Stimulated activated CD4-positive, alpha-beta T cell treated with anti-CD3 and anti-CD28 coated beads, Interleukin-4, amount 100 ng/mL, for 4 hours (primary cell): Measurements from ENCODE around the gene PYDC1.
"Not testable (repeated sequence)": the region's sequence is repeated elsewhere in the genome, so short reads cannot be mapped to it uniquely, and the experiment has no call there.

Experiments used
- DNase-seq, 2 experiments: peaks; one replicate each; pipeline ENCODE4 v3.0.0-alpha.2; 2020

The PYDC1 gene

DNA sequence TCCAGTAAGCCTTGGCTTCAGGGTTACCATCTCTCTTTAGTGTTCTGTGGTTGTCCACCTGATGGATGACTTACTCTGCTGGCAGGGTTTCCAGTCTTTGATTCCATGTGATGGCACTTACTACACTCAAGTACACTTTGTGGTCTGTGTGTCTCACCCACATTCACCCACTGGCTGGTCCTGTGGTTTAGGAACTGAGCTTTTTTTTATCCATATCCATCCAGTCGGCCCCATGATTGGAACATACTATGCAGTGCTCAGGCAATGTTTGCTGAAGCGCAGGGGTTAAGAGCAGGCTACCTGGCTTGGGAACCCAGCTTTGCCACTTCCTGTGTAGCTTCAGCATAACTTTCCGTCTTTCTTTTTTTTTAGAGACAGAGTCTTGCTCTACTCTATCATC, 39.8 kb downstream of the PYDC1 start:
- DNase-seq, result peak in 1 of 2 experiments; percentile 44

GRCh38 chr16:31170048-31170447, 46.9 kb downstream of the PYDC1 start:
- DNase-seq, result not testable (repeated sequence)

GRCh38 chr16:31168848-31169247, 48.1 kb downstream of the PYDC1 start:
- DNase-seq, result no peak

DNA sequence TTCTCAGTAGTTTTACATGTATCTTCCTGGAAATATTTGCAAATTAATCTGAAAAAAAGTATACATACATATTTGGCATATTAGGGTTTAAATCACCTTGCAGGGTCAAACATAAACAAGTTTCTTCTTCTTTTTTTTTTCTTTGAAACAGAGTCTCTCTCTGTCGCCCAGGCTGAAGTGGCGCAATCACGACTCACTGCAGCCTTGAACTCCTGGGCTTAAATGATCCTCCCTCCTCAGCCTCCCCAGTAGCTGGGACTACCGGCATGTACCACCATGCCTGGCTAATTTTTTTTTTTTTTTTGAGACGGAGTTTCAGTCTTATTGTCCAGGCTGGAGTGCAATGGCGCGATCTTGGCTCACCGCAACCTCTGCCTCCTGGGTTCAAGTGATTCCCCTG, 49.6 kb downstream of the PYDC1 start:
- DNase-seq, result no peak
